SKM-1 (cell line): ENCODE data around the gene SLC38A8.
A peak's percentile ranks its signal among the peaks of the same experiment; 100 is the strongest.

Source experiments
- DNase-seq: peaks from one replicate; lab custom pipeline; 2025; ENCODE audit not compliant: unreplicated experiment; lab: John Stamatoyannopoulos, UW

Gene SLC38A8

DNA sequence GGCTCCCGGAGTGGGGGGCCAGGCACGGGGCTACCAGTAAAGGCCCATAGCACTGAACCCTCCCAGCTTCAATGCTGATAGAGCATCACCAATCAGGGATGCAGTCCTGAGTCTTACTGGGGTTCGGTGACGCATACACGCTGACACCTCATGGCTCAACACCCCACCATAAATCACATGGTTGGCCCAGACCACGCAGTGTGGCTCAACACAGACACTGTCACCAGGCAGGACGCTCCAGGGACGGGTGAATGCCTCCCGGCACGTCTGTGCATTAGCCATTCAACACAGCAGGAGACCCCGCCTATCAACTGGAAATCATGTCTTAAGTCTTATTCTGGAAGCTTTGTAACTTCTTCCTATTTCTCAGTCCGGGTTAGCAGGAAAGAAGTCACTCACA lies 39.6 kb downstream of the SLC38A8 start:
- no peak for DNase-seq

DNA sequence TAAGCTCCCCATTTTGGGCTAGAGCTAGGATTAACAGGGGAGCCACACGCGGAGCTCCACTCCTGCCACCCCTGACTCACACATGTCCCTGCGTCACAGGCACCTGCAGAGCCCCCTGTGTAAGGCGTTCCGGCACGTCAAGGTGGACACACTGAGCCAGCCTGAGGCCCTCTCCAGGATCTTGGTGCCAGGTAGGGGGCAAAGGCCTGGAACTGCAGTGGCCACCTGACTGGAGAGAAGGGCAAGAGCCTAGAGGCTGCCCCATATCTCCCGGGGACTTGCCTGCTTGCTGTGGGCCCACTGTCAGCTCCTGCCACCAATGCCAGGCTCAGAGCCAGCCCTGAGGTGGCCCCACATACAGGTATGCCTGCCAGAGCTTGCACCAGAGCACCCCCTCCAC lies 40.9 kb downstream of the SLC38A8 start:
- no peak for DNase-seq

- no peak for DNase-seq
These were observed 41.5 kb downstream of the SLC38A8 start for GRCh38 chr16:84000989-84001642.

DNA sequence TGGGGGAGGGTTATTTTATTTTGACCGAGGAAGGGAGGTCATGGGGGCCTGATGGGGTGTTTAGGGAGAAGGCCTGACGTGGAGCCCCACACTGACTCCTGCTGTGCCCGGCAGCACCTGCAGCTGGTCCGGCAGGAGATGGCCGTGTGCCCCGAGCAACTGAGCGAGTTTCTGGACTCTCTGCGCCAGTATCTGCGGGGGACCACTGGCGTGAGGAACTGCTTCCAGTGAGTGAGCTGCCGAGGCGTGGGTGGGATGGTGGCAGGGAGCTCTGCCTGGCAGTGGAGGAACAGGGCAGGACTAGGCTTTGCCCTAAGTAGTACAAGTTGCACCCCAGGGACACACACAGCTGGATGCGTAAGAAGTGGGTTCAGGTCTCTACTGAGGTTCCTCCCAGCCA lies 44.5 kb downstream of the SLC38A8 start:
- no peak for DNase-seq

DNA sequence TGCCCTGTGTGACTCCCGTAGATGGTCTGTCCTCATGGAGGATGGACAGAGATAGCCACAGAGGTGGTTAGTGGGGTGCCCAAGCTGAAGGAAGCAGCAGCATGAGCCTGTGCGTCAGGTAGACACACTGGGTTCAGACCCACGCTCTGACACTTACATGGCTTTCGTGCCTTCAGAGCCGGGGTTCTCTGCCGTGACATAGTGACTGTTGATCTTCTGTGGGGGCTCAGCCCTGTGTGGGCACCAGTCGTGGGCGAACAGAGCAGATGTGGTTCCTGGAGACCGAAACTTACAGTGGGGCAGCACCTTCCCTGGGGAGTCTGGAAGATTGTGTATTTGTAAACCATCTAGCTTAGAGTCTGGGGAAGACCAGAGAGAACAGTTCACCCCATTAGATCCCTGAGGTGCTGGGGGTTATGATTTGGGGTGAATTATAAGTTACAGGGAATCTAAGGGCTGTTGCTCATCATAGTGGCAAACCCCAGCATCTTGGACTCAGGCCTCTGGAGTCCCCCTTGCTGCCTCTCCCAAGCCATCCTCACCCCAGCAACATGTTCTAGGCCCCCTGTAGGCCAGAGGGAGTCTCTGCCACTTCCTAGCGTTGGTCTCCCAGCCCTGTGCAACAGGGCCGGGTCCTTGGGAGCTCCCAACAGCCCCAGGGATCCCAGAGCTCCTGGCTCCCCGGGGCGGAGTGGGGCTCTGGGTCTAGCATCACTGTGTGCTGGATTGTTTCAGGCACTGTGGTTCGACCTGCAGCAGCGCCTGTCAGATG lies 45.9 kb downstream of the SLC38A8 start:
- no peak for DNase-seq

- no peak for DNase-seq
These were observed 46.8 kb downstream of the SLC38A8 start for GRCh38 chr16:83995754-83996153.

- no peak for DNase-seq
These were observed 47.9 kb downstream of the SLC38A8 start for GRCh38 chr16:83994703-83995102.

DNA sequence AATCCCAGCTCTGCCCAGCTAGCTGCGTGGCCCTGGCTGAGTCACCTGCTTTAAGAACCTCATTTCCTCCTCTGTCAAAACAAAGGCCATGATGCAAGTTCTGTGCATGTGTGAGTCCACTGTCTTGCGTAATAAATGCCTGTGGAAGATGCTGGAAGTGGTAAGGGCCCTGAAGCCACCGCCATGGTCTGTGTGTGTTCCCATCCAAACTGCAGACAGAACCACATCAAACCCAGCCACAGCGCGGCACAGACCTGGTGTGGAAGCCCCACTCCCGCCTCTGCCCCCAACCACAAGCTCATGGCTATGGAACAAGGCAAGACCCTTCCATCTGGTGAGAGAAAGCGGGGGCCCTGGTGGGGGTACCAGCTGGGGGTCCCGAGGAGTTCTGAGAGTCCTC lies 48.5 kb downstream of the SLC38A8 start:
- DNase-seq = peak; percentile 91

DNA sequence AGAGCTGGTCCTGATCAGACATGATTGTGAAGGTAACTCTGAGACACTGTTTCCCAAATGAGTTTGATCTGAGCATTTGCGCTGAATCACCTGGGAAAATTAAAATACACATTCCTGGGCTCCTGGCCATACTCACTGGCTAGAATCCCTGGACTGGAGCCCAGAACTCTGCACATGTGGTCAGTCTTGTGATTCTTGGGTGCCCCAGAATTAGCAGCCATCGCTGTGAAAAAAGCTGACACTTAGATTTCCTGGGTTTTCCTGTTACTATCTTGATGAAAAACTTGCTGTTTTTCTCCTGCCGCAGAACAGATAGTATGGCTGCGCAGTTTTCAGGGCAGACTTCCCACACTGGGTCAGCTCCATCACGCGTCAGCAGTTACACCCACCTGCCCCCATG lies 50.0 kb downstream of the SLC38A8 start:
- DNase-seq = no peak

DNA sequence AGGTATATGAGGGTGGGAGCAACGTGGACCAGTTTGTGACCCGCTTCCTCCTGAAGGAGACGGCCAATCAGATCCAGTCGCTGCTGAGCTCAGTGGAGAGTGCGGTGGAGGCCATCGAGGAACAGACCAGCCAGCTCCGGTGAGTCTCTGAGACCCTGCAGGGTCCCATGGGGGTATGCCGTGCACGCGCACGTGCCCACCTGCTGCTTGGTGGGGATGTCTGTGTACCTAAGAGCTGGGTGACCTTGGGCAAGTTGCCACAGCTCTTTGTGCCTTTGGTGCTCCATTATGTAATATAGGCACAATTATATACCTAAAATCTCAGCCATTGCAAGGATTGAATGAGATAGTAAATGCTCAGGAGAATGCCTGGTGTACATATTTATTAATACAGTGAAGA lies 52.1 kb downstream of the SLC38A8 start:
- no peak for DNase-seq

- no peak for DNase-seq
These were observed 53.3 kb downstream of the SLC38A8 start for GRCh38 chr16:83989300-83989699.

GRCh38 chr16:83983491-83983890 lies 59.1 kb downstream of the SLC38A8 start:
- no peak for DNase-seq

DNA sequence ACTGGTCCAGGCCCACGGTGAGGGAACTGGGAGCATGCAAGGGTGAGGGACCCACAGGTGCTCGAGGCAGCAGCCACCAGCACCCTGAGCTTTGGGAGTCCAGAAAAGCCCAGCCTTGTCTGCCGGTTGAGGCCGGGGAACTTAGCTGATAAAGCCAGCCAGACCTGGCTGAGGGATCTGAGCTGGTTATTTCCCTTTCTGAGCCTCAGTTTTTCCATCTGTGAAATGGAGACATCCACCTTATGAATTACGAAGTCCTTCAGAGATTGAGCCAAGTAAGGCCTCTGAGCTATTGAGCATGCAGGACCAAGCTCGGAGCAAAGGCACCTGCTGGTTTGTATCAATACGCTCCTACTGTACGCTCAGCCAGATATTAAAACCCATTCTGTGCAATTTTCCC lies 60.8 kb downstream of the SLC38A8 start:
- DNase-seq = no peak

DNA sequence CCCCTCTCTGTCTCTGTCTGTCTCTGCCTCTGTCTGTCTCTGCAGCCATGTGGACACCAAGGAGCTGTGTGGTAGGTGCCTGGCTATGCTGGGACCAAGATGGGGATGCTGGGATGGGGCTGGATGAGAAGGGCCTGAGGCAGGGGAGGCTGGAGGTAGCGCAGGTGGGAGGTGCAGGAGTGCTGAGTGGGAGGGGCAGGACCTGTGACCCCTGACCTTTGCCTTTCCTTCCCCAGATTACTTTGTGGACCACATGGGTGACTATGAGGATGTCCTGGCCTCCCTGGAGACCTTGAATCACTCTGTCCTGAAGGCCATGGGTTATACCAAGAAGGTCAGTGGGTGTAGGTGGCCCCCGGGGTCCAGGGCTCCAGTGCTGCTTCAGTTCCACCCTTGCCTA lies 61.8 kb downstream of the SLC38A8 start:
- no peak for DNase-seq

- no peak for DNase-seq
These were observed 63.2 kb downstream of the SLC38A8 start for GRCh38 chr16:83979441-83979840.

DNA sequence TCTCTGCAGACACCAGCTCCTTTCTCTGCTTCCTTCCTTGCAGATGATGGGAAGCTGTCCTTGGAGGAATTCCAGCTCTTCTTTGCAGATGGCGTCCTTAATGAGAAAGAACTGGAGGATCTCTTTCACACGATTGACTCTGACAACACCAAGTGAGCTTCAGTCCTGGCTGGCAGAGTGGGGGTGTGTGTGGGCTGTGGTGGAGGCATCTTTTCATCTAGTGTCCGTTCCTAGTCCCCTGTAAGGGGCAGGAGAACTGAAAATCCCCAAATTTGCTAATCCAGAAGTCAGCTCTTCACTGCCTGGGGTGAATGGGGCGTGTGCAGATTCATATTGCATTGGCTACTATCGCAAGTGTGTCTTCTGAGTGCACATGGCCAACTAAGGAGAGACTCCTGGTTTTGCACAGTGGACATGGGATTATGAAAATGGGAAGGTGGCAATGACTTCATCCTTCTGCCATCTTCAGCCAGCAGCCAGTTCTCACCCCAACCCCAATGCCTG lies 64.1 kb downstream of the SLC38A8 start:
- DNase-seq = no peak

DNA sequence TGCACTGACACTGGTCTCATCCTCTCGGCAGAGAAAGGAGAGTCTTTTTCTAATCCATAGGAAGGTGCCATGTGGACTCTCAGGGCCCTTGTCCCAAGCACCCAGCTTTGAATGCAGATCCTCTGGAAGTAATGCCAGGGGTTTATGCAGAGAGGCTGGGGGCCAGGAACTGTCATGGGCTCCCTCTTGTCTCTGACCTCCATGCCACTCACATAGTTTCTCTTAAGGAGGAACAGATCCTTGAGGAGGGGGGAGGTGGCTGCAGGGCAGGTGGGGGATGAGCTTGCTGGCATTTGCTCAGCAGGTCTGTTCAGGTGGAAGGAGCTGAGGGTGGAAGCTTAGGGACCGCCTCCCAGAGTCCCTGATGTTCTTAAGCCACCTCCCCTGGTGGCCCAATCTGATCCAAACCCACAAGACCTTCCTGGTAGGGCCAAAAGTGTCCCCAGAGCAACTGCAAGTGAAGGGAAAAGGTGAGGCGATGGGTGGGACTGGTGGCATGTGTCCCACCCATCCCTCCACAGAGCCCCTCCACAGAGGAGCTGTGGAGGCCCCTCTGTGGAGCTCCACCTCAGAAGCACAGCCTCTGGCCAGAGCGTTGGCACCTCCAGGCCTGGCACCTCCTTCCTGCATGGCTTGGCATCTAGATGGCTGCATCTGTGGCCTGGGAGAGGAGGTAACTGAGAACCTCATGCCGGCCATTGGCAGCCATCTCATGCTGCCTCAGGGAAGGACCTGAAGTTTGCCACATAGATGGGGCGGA lies 65.4 kb downstream of the SLC38A8 start:
- DNase-seq = no peak

DNA sequence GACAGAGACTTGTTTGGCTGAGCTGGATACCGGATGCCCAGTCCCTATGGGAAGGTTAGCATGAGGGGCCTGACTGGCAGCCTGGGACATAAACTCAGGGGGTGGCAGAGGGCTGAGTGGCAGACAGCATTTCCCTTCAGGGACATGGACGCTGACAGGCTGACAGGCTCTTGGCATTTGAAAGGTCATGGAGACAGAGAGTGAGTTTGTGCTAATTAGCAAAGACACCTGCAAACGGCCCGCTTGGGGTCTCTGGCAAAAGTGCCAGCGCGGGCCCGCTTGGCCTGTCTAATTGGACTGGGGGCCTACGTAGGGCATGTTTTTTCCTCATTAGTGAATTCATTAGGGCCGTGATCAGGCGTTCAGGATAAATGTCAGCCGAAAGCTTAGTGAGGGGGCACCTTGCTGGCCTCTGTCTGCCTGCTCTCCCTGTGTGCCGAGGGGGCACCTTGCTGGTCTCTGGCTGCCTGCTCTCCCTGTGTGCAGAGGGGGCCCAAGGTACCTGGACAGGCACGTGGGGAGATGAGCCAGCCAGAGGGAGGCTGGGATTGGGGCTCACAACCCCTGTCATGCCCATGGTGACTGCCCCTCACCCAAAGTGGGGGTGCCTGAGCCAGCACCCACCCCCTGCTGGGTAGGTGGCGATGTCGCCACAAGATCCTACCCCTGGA lies 66.9 kb downstream of the SLC38A8 start:
- DNase-seq = no peak

DNA sequence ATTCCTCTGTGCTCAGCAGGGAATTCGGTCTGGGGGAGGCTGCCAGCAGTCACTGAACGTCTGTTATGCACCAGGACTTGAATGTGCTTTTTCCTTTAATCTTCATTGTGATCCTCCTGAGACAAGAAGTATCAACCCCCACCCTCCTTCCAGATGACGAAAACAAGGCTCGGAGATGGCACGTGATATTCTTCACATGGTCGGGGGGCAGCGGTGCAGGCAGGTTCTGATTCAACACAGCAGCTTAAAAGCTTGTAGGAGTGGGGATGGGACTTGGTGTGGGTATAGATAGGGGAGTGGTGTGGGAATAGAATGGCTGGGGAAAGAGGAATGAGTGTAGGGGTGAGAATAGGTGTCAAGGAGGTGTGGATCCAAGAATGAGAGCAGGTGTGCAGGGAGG lies 68.1 kb downstream of the SLC38A8 start:
- no peak for DNase-seq

DNA sequence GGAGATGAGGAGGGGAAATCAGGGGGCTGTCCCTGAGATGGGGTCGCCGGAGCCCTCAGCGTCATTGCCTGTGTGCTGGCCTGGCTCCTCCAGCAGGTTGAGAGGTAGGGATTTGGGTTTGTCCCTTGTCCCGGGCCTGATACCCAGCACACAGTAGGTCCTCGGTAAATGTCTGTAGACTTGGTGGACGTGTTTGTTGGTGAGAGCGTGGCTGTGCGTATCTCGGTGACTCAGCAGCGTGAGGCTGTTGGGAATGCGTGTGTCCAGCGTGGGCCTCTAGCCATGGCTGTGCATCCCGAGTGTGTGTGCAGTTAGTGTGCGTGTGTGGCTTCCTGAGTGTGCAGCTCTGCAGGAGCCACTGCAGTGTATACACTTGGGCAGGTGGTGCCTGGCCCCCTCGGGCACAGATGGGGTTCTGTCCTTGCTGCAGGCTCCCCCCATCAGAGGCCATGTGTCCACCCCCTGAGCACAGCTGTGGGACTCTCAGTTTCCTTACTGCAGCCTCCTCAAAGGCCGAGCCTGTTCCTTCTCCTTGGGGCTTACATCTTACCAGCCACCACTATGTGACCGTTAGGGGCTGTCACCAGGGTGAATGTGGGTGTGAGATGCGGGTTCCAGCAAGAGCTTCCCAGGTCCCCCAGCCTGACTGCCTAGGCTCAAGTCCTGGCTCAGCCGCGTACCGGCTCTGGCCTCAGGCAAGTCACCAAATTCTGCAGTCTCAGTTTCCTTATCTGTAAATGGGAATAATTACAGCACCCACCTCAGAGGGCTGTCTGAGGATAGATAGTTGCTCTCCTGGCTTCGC lies 68.8 kb downstream of the SLC38A8 start:
- DNase-seq = no peak

DNA sequence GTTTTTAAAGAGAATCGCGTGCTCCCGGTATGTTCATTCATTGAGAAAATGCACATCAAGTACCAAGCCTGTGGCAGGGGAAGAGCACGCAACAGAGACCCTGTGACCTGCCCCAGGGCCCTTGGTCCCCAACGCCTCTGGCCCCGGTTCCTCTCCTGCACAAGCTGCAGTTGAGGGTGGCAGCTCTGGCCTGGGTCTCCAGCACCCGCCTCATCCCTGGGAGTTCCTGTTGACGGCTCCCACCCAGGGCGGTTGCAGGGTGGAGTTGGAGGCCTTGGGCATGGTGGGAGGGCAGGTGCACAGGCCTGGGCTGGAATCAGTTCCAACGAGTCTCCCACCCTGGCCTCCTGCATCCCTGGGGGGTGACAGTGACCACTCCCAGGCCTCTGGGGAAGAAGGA lies 69.5 kb downstream of the SLC38A8 start:
- DNase-seq = no peak
